ENCODE results near the gene ANKRD11. TPM values are rescaled to one million over a fixed set of nuclear protein-coding genes. Genes with fewer than 3 reads are reported as not detected.

The ANKRD11 gene
- total and polyA plus RNA-seq, 12 donors = 47.7 to 93.6 (median 66.2) TPM

- H3K27ac ChIP-seq = no peak overlapping the region
- no peak overlapping the region for H3K4me3 ChIP-seq
- ATAC-seq (peak in 3 of 8 donors; percentile 30 to 51 (median 30)), DNase-seq (no peak)
- H3K4me1 ChIP-seq = peaks cover 33 to 88% (median 79%) of the 10 kb centered on the region in 9 donors
- H3K27me3 ChIP-seq = no peaks in the 10 kb centered on the region
- TF ChIP-seq, protein P1, sequence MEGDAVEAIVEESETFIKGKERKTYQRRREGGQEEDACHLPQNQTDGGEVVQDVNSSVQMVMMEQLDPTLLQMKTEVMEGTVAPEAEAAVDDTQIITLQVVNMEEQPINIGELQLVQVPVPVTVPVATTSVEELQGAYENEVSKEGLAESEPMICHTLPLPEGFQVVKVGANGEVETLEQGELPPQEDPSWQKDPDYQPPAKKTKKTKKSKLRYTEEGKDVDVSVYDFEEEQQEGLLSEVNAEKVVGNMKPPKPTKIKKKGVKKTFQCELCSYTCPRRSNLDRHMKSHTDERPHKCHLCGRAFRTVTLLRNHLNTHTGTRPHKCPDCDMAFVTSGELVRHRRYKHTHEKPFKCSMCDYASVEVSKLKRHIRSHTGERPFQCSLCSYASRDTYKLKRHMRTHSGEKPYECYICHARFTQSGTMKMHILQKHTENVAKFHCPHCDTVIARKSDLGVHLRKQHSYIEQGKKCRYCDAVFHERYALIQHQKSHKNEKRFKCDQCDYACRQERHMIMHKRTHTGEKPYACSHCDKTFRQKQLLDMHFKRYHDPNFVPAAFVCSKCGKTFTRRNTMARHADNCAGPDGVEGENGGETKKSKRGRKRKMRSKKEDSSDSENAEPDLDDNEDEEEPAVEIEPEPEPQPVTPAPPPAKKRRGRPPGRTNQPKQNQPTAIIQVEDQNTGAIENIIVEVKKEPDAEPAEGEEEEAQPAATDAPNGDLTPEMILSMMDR (IDR thresholded peaks at IDR 0.05) = no peak
- intact Hi-C loops (cut with DNase I) = no loop called here
- H3K36me3 ChIP-seq = peaks cover 0 to 9% (median 0%) of the 10 kb centered on the region in 9 donors
- no peaks in the 10 kb centered on the region for H3K9me3 ChIP-seq
- WGBS, 2 donors = 82 to 84% methylated on average over 37 of the region's 37 CpGs
These were observed 123.5 kb downstream of the ANKRD11 start for GRCh38 chr16:89366561-89367537.

- Histone ChIP-seq H3K27me3 (no peaks in the 10 kb centered on the region), H3K4me1 (peaks cover 41 to 90% (median 87%) of the 10 kb centered on the region in 9 donors), H3K27ac (no peak overlapping the region), H3K9me3 (no peaks in the 10 kb centered on the region), H3K36me3 (peaks cover 0 to 1% (median 0%) of the 10 kb centered on the region in 9 donors), H3K4me3 (no peak overlapping the region)
- TF ChIP-seq, protein P1 (IDR thresholded peaks at IDR 0.05) = no peak
- no peak for ATAC-seq
- intact Hi-C loops (cut with DNase I) = no loop called here
- no peak for DNase-seq
- 99% methylated on average over 5 of the region's 5 CpGs for WGBS, 2 donors
These were observed 124.4 kb downstream of the ANKRD11 start for GRCh38 chr16:89365996-89366395.

- Histone ChIP-seq H3K9me3 (no peaks in the 10 kb centered on the region), H3K27ac (peak overlapping the region in 1 of 10 donors; percentile 59), H3K4me3 (no peak overlapping the region), H3K27me3 (no peaks in the 10 kb centered on the region), H3K36me3 (peaks cover 0 to 4% (median 0%) of the 10 kb centered on the region in 9 donors), H3K4me1 (peaks cover 41 to 94% (median 88%) of the 10 kb centered on the region in 9 donors)
- TF ChIP-seq, protein P1 (IDR thresholded peaks at IDR 0.05) = no peak
- ATAC-seq (no peak), DNase-seq (no peak)
- 42 to 60% methylated on average over 2 of the region's 2 CpGs for WGBS, 2 donors
- intact Hi-C loops (cut with DNase I) = no loop called here
These were observed 125.3 kb downstream of the ANKRD11 start for GRCh38 chr16:89365044-89365467.

GRCh38 chr16:89364606-89365005 lies 125.8 kb downstream of the ANKRD11 start:
- TF ChIP-seq, protein P1 (IDR thresholded peaks at IDR 0.05) = no peak
- Histone ChIP-seq H3K9me3 (no peaks in the 10 kb centered on the region), H3K27me3 (no peaks in the 10 kb centered on the region), H3K4me1 (peaks cover 39 to 94% (median 88%) of the 10 kb centered on the region in 9 donors), H3K27ac (peak overlapping the region in 2 of 10 donors; percentile 9 to 59), H3K36me3 (peaks cover 0 to 4% (median 0%) of the 10 kb centered on the region in 9 donors), H3K4me3 (no peak overlapping the region)
- no peak for DNase-seq
- ATAC-seq = peak in 1 of 8 donors; percentile 30
- intact Hi-C loops (cut with DNase I) = no loop called here
- WGBS, 2 donors = 40 to 55% methylated on average over 8 of the region's 8 CpGs

Measured in heart right ventricle (tissue), 16 donors.